K562 (cell line): Measurements from ENCODE around the gene DXO.

Experiments used
- NFIC ChIP-seq: fragments of 450-650 bp; IDR thresholded peaks from 2 replicates; pipeline ENCODE4 v1.6.1; 2017; ENCODE audit warnings: mild to moderate bottlenecking, inconsistent platforms
- NFXL1 ChIP-seq: fragments of 450-650 bp; formaldehyde crosslinking; IDR thresholded peaks from 2 replicates; pipeline ENCODE4 v1.4.0; 2021; ENCODE audit warnings: mild to moderate bottlenecking
- OTX1 ChIP-seq: fragments of 450-650 bp; formaldehyde crosslinking; IDR thresholded peaks from 2 replicates; pipeline ENCODE4 v1.4.0; 2022; ENCODE audit warnings: mild to moderate bottlenecking
- PML ChIP-seq: IDR thresholded peaks from 2 replicates; pipeline ENCODE4 v1.6.1; 2012; ENCODE audit warnings: low read length, inconsistent platforms
- TCF7L2 ChIP-seq: fragments of 150-350 bp; IDR thresholded peaks from 2 replicates; pipeline ENCODE4 v1.6.1; 2016; ENCODE audit warnings: low read depth, mild to moderate bottlenecking, low read length, moderate library complexity
- TF ChIP-seq, protein P1 (sequence below): sonication (generic); formaldehyde crosslinking; IDR thresholded peaks from 2 replicates; pipeline ENCODE4 v1.8.0; 2022; ENCODE audit warnings: missing genetic modification reagents, mild to moderate bottlenecking, borderline replicate concordance
- TF ChIP-seq, protein P2 (sequence below), 3 experiments: IDR thresholded peaks in 2 of 3; conservative IDR thresholded peaks in 1 of 3; 2 replicates each; pipeline ENCODE4 v1.5.1; 2011 to 2012; ENCODE audit warnings: low read length in 3 of 3, mild to moderate bottlenecking in 3 of 3, control low read depth in 2 of 3, improper control_type of control experiment in 1 of 3, inconsistent platforms in 1 of 3, low read depth in 1 of 3, mixed read lengths in 1 of 3, moderate library complexity in 1 of 3; ENCODE audit not compliant: insufficient read depth in 2 of 3
- TF ChIP-seq, protein P3 (sequence below), 2 experiments: fragments of 450-650 bp in 1 of 2; sonication (generic) in 1 of 2; formaldehyde crosslinking in 1 of 2; IDR thresholded peaks; 2 replicates each; pipeline versions ENCODE4 v1.7.1 to v1.9.0; 2016 to 2022; ENCODE audit warnings: inconsistent platforms in 1 of 2, mild to moderate bottlenecking in 1 of 2, missing genetic modification reagents in 1 of 2
- TF ChIP-seq, protein P4 (sequence below): fragments of 450-650 bp; IDR thresholded peaks from 2 replicates; pipeline ENCODE4 v1.6.1; 2017; ENCODE audit warnings: antibody characterized with exemption, mild to moderate bottlenecking
- TF ChIP-seq, protein P5 (sequence below), 2 experiments: fragments of 450-650 bp in 1 of 2; sonication (generic) in 1 of 2; formaldehyde crosslinking in 1 of 2; IDR thresholded peaks in 1 of 2; conservative IDR thresholded peaks in 1 of 2; 2 replicates each; pipeline versions ENCODE4 v1.6.1 to v1.8.1; 2016 to 2023; ENCODE audit warnings: mild to moderate bottlenecking in 2 of 2, moderate library complexity in 2 of 2, inconsistent platforms in 1 of 2, missing genetic modification reagents in 1 of 2

DNA sequence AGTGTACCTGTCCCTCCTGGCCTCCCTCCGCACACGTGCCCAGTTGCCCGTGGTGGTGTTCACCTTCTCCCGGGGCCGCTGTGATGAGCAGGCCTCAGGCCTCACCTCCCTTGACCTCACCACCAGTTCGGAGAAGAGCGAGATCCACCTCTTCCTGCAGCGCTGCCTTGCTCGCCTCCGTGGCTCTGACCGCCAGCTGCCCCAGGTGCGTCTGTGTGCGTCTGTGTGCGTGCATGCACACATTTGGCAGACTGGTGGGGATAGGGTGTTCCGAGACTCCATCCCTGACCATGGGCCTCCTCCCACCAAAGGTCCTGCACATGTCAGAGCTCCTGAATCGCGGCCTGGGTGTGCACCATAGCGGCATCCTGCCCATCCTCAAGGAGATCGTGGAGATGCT, 8.0 kb downstream of the DXO start:
- TF ChIP-seq, protein P1, sequence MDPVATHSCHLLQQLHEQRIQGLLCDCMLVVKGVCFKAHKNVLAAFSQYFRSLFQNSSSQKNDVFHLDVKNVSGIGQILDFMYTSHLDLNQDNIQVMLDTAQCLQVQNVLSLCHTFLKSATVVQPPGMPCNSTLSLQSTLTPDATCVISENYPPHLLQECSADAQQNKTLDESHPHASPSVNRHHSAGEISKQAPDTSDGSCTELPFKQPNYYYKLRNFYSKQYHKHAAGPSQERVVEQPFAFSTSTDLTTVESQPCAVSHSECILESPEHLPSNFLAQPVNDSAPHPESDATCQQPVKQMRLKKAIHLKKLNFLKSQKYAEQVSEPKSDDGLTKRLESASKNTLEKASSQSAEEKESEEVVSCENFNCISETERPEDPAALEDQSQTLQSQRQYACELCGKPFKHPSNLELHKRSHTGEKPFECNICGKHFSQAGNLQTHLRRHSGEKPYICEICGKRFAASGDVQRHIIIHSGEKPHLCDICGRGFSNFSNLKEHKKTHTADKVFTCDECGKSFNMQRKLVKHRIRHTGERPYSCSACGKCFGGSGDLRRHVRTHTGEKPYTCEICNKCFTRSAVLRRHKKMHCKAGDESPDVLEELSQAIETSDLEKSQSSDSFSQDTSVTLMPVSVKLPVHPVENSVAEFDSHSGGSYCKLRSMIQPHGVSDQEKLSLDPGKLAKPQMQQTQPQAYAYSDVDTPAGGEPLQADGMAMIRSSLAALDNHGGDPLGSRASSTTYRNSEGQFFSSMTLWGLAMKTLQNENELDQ, result no peak
- TF ChIP-seq, protein P2, sequence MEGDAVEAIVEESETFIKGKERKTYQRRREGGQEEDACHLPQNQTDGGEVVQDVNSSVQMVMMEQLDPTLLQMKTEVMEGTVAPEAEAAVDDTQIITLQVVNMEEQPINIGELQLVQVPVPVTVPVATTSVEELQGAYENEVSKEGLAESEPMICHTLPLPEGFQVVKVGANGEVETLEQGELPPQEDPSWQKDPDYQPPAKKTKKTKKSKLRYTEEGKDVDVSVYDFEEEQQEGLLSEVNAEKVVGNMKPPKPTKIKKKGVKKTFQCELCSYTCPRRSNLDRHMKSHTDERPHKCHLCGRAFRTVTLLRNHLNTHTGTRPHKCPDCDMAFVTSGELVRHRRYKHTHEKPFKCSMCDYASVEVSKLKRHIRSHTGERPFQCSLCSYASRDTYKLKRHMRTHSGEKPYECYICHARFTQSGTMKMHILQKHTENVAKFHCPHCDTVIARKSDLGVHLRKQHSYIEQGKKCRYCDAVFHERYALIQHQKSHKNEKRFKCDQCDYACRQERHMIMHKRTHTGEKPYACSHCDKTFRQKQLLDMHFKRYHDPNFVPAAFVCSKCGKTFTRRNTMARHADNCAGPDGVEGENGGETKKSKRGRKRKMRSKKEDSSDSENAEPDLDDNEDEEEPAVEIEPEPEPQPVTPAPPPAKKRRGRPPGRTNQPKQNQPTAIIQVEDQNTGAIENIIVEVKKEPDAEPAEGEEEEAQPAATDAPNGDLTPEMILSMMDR (IDR thresholded peaks at IDR 0.05 in 2 of 3, conservative IDR thresholded peaks at IDR 0.05 in 1 of 3; ENCODE audit: insufficient read depth in 2 of 3, low read depth in 1 of 3, low read length in 3 of 3), result no peak
- TF ChIP-seq, protein P3, sequence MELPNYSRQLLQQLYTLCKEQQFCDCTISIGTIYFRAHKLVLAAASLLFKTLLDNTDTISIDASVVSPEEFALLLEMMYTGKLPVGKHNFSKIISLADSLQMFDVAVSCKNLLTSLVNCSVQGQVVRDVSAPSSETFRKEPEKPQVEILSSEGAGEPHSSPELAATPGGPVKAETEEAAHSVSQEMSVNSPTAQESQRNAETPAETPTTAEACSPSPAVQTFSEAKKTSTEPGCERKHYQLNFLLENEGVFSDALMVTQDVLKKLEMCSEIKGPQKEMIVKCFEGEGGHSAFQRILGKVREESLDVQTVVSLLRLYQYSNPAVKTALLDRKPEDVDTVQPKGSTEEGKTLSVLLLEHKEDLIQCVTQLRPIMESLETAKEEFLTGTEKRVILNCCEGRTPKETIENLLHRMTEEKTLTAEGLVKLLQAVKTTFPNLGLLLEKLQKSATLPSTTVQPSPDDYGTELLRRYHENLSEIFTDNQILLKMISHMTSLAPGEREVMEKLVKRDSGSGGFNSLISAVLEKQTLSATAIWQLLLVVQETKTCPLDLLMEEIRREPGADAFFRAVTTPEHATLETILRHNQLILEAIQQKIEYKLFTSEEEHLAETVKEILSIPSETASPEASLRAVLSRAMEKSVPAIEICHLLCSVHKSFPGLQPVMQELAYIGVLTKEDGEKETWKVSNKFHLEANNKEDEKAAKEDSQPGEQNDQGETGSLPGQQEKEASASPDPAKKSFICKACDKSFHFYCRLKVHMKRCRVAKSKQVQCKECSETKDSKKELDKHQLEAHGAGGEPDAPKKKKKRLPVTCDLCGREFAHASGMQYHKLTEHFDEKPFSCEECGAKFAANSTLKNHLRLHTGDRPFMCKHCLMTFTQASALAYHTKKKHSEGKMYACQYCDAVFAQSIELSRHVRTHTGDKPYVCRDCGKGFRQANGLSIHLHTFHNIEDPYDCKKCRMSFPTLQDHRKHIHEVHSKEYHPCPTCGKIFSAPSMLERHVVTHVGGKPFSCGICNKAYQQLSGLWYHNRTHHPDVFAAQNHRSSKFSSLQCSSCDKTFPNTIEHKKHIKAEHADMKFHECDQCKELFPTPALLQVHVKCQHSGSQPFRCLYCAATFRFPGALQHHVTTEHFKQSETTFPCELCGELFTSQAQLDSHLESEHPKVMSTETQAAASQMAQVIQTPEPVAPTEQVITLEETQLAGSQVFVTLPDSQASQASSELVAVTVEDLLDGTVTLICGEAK (IDR thresholded peaks at IDR 0.05), result no peak
- TF ChIP-seq, protein P3 (CRISPR knock-in tag; IDR thresholded peaks at IDR 0.05), result no peak
- TF ChIP-seq NFXL1 (no peak), OTX1 (CRISPR knock-in tag) (no peak), TCF7L2 (no peak), NFIC (no peak), PML (no peak)
- TF ChIP-seq, protein P4, sequence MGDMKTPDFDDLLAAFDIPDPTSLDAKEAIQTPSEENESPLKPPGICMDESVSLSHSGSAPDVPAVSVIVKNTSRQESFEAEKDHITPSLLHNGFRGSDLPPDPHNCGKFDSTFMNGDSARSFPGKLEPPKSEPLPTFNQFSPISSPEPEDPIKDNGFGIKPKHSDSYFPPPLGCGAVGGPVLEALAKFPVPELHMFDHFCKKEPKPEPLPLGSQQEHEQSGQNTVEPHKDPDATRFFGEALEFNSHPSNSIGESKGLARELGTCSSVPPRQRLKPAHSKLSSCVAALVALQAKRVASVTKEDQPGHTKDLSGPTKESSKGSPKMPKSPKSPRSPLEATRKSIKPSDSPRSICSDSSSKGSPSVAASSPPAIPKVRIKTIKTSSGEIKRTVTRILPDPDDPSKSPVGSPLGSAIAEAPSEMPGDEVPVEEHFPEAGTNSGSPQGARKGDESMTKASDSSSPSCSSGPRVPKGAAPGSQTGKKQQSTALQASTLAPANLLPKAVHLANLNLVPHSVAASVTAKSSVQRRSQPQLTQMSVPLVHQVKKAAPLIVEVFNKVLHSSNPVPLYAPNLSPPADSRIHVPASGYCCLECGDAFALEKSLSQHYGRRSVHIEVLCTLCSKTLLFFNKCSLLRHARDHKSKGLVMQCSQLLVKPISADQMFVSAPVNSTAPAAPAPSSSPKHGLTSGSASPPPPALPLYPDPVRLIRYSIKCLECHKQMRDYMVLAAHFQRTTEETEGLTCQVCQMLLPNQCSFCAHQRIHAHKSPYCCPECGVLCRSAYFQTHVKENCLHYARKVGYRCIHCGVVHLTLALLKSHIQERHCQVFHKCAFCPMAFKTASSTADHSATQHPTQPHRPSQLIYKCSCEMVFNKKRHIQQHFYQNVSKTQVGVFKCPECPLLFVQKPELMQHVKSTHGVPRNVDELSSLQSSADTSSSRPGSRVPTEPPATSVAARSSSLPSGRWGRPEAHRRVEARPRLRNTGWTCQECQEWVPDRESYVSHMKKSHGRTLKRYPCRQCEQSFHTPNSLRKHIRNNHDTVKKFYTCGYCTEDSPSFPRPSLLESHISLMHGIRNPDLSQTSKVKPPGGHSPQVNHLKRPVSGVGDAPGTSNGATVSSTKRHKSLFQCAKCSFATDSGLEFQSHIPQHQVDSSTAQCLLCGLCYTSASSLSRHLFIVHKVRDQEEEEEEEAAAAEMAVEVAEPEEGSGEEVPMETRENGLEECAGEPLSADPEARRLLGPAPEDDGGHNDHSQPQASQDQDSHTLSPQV, result no peak
- TF ChIP-seq, protein P5, sequence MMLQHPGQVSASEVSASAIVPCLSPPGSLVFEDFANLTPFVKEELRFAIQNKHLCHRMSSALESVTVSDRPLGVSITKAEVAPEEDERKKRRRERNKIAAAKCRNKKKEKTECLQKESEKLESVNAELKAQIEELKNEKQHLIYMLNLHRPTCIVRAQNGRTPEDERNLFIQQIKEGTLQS (IDR thresholded peaks at IDR 0.05), result no peak
- TF ChIP-seq, protein P5 (CRISPR knock-in tag; conservative IDR thresholded peaks at IDR 0.05), result no peak
